T-helper 9 cell (primary cell): Measurements from ENCODE around the gene DOCK1.
"Not testable (repeated sequence)": the region's sequence is repeated elsewhere in the genome, so short reads cannot be mapped to it uniquely, and the experiment has no call there.

Source experiments
- DNase-seq: peaks from one replicate; pipeline ENCODE4 v3.0.0-alpha.2; 2020

The DOCK1 gene

DNA sequence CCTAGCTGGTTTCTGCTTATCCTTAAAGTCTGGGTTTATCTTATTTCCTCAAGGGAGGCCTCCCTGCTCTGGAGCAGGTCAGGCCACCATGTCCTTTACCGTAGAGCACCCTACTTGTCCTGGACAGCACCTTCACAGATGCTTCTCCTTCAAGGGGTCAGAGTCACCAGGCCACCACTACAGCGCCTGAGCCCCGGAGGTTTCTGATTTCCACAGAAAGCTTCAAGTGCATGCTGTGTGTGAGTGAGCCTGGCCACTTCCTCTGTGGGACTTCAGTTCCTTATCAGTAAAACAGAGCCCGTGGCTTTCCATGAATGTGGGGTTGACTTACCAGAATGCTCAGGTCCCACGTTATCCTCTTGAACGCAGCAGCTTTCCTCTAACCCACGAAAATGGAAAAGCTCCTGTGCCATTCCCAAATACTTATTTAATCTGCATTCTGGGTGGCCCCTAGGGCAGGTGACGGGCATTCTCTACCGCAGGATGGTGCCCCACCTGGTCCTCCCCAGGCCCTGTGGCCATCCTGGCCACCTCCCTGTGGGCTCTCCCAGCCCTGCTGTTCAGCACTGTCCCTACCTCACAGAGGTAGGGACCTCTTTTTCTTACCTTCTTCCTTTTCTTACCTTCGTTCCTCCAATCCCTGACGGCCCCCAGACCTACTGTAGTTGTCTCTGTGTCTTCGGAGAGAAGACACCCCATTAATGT is 1.4 kb upstream of the DOCK1 start:
- DNase-seq = no peak

DNA sequence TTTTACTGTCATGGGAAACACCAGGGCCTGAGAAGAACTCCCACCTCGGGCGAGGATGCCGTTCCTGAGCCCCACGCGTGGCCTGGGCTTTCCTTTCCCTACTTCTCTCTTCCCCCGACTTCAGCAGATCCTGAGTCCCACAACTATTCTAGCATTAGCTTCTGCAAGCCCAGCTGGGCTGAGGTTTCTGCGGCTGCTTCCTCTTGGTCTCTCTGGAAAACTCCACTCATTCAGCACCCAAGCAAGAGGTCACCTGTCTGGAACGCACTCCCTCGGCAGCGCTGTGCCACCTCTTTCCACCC is 761 bp upstream of the DOCK1 start:
- DNase-seq = no peak

DNA sequence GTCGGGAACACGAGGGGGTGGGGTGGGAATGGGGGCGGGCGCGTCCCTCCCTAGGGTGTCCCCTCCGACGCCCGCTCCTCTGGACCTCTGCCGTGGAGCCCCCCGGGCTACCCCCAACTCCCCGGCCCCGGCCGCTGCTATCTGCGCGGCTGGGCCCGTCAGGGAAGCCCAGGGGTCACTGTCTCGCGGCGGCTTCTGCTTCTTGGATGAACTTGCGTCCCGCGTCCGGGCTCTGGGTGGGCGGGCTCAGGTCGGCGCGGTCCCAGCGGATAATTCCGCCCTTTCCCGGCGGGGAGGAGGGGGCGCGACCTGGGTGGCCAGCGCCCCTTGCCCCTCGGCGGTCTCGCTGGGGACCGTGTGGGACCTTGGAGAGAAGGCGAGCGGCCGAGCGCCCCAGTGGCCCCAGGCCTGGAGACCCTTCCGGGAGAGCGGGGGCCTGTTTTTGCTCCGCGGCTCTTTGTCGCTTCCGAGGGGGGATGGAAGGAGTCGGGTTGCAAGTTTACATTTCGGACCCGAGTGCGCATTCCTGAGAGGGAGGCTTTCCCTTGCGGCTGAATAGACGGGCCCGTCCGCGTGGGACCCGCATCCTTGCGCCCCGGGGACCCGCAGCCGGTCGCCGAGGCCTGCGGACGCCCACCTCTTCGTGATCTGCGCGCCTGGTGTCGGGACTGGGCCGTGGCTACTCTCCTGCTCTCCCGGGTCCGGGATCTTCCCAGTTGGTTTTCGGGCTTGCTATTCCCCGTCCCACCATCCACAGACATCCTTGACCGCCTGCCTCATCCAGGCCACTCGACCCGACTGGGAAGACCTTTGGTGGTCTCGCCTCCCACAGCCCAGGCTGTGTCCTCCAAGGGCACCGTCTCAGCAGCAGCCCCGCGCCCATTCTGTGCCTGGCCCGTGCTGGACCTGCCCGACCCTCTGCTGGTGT is 812 bp downstream of the DOCK1 start:
- no peak for DNase-seq

DNA sequence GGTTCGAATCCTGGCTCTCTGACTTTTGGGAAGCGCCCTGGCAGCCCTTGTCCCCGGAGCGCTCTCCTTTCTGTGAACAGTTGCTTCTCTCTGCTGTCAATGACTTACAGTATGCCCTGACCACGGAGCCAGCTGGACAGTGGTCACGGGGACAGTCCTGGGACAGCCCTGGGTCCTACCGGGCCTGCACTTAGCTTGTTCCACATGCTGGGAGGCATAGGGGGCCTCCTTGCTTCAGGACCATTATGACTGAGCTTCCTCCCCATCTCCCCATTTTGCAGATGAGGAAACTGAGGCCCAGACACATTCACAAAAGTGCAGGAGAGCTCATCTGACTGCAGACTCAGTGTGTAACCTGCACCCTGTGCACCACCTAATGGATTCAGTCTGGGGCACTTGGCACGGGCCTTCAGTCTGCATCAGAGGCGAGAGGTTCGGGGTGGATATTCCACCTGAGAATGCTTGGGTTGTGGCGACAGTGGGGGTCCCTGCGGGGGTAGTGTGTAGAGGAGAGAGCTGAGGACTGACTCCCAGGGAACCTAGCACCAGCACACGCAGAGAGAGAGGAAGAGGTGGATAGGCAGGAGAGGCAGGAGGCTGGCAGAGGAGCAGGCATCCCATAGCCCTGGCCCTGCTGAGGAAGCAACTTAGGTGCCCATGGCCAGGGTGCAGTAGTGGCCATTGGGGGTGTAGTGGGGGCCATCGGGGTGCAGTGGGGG is 1.6 kb downstream of the DOCK1 start:
- DNase-seq = no peak

DNA sequence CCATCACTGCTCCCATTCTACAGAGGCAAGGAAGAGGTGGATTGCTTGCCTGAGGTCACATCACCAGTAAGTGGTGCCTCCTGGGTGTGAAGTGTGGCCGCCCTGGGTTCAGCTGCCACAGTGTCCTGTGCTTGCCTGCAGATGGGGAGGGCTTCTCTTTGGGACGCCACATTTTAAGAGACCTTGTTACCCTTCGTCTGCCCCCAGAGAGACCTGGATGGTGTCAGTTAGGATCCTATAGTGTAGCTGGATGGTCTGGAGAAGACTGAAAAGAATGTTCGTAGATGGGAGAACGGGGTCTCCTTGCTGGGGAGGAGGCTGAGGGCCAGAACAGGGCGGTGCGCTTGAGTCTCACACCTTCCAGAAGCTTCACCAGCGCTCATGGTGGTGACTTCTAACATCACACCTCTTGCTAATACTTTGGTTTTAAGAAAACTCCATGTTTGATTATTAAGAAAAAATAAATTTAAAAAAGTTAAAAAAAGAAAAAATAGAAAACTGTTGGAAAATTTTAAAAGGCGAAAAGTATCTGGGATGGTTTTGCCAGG is 2.3 kb downstream of the DOCK1 start:
- DNase-seq = no peak

DNA sequence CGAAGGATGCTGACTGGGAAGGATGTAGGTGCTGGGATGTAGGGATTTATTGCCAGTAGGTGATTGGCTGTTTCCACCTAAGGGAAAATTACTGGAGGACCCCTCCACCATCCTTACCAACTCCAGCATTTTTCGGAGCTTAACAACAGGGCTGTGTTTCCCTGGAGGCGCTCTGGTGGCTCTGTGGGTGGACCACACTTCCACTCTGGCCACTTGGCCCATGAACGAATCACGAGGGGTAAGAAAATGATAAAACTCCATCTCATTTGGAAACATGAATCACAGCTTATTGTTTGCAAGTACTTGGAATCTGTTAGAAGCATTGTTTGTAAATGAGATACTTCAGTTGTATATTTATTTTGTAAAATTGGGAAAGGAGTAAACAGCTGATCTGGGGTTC is 3.0 kb downstream of the DOCK1 start:
- DNase-seq = no peak

DNA sequence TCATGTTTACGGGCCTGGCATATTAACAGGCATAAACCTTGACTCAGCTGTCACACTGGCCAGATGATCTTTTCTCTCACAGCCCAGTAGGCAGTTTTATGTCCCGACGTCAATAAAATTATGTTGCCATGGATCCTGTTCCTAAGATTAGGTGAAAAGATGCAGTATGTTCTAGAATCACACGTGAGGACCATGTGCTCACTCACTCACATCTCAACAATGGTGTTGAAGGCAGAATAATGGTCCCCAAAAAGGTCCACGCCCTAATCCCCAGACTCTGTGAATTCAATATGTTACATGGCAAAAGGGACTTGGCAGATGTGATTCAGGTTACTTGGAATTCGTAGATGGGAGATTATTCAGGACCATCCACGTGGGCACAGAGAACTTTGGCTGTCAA is 3.5 kb downstream of the DOCK1 start:
- DNase-seq = no peak

DNA sequence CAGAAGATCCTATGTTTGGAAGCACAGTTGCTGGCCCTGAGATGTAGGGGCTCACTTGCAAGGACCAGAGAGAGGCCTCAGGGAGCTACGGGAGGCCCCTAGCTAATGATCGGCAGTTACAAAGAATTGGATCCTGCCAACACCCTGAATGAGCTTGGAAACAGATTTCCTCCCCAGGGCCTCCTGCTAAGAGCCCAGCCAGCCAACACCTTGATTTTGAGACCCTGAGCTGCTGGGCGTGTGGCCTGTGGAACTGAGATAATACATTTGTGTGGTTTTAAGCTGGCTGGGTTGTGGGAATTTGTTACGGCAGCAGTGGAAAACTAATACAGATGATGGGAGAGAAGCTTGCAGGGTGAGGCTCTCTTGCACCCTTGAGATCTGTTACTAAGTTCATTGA is 3.9 kb downstream of the DOCK1 start:
- no peak for DNase-seq

DNA sequence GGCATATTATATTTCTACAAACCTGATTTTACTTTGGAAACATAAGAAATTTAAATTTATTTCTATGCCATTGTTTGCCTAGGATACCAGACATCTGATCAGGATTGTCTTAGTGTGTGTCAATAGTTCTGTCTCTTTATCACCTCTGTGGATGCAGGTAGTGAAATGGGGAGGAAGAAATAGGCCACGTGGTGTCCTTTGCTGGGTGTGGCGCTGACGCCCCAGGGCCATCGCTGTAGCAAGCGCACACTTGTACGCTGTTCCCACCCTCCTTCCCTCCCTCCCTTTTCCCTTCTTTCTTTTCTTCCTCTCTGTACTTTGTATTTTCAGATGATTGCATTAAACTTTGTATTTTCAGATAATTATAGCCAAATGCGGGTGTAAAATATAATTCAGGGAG is 5.0 kb downstream of the DOCK1 start:
- DNase-seq = no peak

DNA sequence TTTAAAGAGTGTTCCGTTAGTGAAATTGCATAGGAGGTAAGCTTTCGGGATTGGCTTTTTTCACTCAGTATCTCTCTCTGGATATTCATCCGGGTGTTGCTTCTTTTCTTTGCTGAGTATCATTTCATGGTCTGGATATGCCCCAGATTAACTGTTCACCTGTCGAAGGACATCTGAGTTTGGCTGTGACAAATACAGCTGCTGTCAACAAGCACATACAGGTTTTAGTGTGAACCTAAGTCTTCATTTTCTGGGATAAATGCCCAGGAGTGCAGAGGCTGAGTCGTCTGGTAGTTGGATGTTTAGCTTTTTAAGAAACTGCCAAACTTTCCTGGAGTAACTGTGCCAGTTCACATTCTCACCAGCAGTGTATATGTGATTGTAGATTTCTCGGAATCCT is 5.6 kb downstream of the DOCK1 start:
- DNase-seq = no peak

DNA sequence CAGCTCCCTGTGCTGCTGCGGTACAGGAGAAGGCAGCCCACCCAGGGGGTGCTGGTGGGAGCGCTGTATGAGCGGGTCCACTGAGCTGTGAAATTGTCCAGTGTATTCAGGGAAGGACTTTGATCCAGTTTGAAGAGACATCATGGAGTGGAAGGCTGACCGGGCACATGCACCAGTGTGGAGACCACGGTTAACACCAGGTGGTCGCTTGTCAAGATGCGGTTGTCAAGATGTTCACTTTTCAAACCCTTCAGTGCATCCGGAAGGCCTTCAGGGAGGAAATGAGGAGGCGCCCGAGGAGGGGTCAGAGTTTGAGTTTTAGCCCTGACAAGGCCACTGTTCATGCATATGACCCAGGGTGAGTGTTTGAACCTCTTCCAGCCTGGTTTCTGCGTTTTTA is 6.1 kb downstream of the DOCK1 start:
- no peak for DNase-seq

DNA sequence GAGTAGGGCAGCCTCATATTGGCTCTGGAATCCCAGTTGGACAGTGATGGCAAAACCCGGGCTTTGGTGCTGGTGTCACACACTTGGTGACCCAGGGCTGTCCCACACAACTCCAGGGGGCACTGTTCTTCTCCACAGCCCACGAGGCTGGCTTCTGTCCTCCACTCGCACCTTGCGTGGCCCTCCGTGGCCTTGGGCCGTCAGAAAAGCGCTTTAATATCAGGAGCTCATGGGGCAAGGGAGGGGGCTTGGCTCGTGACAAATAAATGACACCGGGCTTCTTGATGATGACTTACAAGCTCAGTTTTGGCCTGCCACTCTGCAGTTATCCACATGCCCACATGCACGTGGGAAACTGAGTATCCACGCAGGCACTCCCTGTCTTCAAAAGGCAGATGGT is 8.1 kb downstream of the DOCK1 start:
- no peak for DNase-seq

DNA sequence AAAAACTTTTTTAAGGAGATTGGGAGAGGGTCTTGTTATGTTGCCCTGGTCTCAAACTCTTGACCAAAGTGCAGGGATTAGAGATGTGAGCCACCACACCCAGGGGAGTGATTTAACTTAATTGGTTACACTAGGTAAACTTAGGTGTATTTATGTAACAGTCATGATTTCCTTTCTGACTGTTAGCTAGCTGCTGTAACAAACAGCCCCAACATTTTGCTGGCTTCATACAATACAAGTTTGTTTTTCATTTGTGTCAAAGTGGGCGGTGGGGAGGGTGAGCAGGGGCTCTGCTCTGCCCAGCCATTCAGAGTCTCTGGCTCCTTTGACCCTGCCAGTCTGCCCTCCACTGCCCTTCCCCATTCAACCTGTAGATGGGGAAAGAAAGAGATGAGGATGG is 9.3 kb downstream of the DOCK1 start:
- no peak for DNase-seq

DNA sequence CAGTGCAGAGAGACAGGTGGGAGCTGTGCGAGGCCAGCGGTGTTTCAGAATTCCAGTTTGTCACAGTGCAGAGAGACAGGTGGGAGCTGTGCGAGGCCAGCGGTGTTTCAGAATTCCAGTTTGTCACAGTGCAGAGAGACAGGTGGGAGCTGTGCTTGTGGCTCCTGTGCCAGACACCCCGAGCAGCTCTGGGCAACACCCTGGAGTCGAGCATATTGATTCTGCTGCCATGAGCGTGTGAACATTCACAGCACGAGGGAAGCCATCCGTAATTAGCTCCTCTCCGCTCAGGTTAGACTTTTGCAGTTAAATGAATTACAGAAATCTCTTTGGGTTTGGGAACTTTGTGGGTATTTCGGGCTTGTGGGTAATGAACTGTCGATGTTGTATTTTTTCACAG is 11.7 kb downstream of the DOCK1 start:
- DNase-seq = not testable (repeated sequence)

DNA sequence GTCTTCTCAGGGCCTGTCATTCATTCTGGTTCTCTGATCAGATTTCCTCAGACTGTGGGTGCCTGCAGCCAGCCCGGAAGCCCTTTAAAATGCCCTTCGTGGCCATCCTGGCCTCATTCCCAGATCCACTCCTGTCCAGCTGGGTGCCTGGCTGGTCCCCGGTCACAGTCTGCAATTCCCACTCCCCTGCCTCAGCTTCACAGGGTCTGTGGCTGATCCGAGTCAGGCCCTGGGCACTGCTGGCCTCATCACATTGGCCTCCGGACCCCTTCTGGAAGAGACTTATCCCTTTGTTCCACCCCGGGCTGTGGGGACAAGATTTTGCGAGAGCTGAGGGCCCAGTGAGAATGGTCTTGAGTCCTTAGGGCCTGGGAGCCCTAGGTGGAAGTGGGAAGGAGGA is 12.1 kb downstream of the DOCK1 start:
- DNase-seq = no peak

DNA sequence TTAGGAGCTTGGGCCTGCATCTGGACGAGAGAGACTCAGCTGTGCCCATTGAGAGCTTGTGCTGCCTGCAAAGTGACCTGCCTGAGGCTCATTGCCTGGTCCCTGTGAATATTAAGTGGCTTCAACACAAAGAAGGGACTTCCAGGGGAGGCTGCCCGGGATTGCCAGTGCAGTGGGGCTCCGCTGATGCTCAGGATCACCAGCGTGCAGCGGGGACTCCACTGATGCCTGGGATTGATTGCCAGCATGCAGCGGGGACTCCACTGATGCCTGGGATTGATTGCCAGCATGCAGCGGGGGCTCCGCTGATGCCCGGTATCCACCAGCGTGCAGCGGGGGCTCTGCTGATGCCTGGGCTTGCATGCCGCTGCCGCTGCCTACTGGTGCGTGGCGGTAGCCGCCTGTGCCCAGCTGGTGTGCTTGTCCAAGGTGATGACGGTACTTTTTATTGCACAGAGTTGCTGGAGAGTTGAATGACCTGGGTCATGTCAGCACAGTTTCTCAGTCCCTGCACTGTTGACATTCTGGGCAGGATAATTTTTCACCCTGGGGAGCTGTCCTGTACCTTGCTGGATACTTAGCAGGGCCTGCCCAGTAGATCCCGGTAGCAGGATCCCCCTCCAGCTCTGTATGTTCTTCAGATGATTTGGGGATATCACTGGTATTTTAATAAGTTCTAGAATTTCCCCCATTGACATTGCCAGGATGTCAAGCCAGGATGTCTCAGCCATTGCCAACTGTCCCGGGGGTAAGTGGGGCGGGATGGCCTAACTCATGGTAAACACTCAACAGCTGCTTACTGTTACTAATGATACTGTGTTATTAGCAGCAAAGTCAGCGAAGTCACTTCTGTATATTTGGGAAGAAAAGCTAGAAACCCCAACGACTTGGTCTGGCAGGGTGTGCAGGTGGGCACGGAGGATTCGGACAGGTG is 13.0 kb downstream of the DOCK1 start:
- DNase-seq = no peak

DNA sequence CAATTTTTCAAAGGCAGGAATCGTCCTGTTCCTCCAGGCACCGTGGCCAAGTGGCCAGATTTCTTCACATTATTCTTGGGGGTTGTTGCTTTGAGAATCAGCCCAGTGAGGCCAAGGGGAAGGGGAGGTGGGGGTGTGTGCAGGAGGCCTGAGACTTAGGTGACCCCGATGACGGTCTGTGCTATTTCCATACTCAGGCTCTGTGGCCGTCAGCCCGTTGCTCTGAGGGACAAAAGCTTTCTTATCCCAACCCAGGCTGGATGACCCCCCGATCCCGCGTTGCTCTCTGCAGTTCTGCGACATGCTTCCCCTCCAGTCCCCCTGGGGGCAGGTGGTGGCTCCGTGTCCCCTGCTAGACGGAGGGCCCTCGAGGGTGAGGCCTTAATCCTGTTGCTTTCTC is 14.2 kb downstream of the DOCK1 start:
- no peak for DNase-seq

DNA sequence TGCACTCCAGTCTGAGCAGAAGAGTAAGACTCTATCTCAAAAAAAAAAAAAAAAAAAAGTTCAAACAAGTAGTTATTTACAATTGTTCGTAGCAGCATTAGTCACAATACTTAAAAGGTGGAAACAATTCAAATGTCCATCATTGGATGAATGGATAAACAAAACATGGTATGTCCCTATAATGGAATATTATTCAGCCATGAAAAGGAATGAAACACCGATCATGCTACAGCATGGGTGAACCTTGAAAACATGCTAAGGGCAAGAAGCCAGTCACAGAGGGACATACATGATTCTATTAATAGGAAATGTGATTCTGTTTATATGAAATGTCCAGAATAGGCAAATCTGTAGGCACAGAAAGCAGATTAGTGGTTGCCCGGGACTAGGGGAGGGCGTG is 15.9 kb downstream of the DOCK1 start:
- DNase-seq = no peak

DNA sequence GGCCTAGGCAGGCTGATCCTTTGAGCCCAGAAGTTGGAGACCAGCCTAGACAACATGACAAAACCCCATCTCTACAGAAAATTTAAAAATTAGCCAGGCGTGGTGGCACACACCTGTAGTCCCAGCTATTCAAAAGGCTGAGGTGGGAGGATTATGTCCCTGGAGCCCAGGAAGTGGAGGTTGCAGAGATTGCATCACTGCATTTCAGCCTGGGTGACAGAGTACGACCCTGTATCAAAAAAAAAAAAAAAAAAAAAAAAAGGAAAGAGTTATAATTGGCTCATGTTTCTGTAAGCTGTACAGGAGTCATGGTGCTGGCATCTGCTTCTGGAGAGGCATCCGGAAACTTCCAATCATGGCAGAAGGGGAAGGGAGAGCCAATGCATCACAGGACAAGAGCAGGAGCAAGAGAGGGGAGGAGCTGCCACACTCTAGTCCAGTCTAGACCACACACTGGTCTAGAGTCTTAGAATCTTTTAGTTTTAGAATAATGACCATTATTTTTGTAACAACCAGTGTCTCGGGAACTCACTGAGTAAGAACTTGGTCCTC is 16.8 kb downstream of the DOCK1 start:
- DNase-seq = no peak

DNA sequence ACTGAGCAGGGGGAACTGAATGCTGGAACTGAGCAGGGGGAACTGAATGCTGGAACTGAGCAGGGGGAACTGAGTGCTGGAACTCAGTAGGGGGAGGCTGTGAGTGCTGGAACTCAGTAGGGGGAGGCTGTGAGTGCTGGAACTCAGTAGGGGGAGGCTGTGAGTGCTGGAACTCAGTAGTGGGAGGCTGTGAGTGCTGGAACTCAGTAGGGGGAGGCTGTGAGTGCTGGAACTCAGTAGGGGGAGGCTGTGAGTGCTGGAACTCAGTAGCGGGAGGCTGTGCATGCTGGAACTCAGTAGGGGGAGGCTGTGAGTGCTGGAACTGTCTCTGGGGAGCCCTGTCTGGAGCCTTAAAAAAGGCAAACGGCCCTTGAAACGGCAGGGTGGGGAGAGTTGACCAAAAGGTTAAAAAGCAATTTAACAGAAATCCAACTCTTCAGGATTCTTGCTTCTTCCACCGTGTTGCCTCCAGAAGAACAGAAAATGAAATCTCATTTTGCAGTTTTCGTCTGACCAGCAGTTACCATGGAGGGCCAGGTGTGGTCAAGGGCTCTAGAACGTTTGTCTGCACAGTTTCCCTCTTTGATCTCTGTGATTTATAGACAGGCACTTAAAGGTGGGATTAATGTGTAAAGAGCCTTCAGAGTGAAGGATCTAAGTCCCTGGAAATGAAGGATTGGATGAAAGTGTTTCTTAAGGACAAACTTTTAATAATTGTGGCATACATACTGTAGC is 19.1 kb downstream of the DOCK1 start:
- no peak for DNase-seq

DNA sequence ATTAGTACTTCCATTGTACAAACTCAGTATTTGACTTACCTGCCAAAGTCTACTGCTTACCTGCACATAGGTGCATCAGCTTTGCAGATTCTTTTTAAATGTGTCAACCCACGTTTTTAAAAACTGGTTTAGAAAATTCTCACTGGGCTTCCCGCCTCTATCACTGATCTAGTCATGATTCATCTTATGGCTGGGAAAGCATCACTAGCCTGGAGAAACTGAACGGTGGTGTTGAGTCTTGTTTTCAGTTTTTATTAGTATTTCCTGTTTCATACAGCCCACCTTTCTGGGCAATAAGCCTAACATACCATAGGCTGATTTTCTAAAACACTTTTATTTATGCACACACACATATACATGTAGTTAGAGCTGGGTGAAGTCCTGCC is 19.7 kb downstream of the DOCK1 start:
- no peak for DNase-seq
